NCI-H2081 (cell line): Measurements from ENCODE around the gene RASSF5.
A peak's percentile ranks its signal among the peaks of the same experiment; 100 is the strongest.

Source experiments
- DNase-seq, 2 experiments: peaks; one replicate each; lab custom pipeline; 2025; lab: John Stamatoyannopoulos, UW

The RASSF5 gene

DNA sequence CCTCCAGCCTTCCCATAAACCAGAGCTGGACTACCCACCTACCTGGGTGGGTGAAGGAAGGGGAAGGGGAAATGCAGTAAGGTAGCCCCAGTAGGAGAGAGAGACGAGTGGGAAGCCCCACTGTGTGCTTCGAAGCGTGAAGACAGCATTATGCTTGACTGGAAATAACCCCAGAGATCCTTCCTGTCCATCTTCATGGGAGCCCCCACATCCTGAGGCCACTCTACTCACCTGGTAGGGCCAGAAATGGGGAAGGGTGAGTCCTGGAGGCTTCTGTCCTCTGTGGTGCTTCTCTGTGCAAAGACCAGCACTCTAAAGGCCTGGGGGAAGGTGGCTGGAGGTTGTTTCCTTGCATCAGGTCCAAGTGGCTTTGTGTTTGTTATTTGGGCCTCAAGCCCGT, 10.0 kb upstream of the RASSF5 start:
- no peak for DNase-seq

DNA sequence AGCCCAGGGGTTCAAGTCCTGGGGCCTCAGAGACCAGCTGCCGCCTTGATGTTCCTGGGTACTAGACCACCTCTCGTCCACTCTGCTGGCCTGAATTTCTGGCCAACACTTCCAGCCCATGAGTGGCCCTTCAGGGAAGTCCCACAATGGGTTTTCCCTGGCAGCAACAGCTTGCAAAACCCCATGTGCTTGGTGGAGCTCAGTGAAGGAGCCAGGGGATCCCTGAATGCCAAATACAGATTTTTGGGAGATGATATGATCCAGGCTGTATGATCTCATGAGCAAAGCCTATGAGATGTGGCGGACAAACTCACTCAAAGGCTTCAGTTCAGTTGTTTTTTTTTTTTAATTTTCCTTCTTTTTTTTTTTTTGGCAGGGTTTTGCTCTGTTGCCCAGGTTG, 9.6 kb upstream of the RASSF5 start:
- DNase-seq = no peak

DNA sequence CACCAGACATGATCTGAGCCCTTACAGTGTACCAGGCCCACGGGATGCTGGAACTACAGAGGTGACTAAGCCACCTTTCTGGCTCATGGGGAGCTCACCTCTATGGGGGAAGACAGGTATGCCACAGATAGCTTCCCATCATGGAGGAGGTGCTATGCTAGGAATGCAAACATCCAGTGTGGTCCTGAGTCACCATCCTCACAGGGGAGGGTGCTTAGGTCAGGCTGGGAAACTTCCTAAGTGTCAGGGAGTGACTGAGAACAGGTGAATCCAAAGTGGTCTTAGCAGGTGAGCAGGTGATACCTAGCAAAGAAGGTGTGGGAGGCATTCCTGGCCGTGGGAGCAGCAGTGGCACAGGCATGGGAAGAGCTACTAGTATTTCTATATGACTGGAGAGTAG, 8.6 kb upstream of the RASSF5 start:
- no peak for DNase-seq

DNA sequence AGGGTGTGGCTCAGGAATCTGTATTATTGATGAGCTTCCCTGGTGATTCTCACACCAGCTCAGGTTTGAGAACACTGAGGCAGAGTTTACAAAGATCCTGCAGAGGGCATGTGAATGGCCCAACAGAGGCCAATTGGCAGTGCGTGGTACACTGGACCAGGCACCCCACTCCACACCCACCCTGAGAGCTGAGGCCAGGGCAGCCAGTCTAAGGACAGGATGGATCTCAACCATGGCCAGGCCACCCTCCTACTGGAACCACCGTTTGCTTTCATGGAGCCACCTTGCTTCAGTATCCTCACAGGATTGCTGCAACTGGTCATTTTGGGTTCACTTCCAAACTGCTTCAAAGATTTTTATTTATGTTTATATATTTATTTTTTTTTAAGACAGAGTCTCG, 7.3 kb upstream of the RASSF5 start:
- DNase-seq = no peak

DNA sequence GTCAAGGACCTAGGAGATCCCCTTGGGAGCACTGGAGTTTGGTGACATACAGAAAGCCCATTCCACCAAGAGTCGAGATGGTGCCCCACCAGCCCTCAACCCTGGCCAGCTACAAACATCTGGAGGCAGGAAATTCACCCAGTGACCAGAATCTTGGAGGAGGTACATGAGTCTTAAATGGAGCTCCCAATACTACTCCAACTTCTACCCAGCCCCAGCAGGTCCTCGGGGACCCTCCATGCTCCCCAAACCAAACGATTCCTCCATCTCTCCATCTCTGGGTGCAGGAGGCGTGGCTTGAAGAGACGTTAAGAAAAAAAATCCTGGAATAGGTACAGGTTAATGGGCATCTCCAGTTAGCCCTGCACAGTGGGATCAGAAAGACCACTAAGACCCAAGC, 5.5 kb upstream of the RASSF5 start:
- no peak for DNase-seq

DNA sequence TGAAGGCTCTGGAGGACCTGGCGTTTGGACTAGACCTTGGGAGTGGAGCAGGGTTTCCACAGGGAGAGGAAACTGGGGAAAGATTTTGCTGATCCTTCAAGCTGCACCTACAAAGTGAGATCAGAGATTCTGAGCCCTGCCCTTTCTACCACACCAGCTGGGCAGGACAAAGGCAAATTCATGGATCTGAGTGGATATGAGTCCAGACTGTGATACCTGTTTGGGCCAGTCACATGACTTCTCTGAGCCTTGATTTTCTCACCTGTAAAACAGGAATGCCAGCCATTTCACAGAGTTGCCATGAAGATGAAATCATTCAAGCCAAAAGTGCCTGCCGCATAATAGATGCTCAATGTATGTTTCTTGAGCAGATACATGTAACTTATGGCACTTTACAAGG, 4.9 kb upstream of the RASSF5 start:
- no peak for DNase-seq

DNA sequence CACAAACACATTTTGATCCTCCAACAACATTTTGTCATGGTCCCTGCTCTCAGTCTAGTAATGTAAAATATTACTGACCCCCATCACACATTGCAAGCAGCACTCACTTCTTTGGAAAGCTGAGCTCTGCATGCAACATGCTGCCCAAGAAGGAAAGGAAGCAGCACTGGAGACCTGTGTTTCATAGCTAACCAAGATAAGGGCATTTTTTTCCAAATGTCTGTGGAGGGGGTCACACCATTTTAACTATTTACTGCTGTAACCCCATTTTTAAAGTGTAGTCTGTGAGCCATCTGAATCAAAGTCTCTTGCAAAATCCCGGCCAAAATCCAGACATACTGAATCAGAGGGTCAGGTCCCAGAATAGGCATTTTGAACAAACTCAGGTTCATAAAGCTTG, 4.5 kb upstream of the RASSF5 start:
- DNase-seq = no peak

DNA sequence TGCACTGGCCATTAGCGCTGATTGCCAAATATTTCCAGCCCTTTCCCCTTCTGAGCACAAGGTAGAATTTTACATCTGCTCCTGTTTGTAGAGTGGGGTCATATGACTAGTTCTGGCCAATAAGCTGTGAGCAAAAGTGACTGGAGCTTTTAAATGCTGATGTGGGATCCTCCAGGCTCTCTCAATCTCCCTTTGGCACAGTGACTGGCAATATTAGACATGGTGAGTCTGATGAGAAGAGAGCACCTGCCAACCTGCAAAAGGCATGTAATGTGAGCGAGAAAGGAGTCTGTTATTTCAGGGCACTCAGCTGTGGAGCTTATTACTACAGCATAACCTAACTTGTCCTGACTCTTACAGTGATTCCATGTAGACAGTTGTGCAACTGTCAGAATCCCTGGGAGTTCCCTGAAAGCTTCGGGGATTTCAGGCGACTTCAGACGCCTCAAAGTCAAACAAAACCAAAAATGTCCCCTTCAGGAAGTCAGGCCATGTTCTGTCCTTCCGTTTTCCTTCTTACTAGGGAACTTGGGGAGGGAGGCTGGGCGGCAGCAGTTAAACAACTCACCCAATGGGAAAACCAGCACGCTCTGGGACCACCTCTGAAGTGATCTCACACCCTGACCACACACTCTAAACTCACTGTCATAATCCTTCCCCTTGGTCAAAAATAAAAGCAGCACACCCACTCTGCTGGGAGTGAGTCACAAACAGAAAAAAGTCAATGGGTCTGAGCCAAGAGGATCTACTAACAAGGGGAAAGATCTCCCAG, 3.6 kb upstream of the RASSF5 start:
- no peak for DNase-seq

DNA sequence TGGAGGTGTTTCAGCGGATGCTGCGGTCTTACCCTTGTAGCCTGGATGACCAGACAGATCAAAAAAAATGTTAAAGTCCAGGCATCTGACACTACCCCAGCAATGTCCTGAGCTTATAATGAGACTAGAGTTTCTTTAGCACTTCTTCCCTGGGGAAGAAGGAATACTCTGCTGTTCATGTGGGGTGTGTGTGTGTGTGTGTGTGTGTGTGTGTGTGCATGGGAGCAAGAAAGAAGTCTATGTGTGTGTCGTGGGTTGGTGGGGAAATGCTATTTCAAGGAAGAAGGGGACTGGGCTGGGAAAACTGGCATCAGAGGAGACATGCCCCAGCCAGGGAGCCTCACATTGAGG, 3.0 kb upstream of the RASSF5 start:
- DNase-seq = no peak

DNA sequence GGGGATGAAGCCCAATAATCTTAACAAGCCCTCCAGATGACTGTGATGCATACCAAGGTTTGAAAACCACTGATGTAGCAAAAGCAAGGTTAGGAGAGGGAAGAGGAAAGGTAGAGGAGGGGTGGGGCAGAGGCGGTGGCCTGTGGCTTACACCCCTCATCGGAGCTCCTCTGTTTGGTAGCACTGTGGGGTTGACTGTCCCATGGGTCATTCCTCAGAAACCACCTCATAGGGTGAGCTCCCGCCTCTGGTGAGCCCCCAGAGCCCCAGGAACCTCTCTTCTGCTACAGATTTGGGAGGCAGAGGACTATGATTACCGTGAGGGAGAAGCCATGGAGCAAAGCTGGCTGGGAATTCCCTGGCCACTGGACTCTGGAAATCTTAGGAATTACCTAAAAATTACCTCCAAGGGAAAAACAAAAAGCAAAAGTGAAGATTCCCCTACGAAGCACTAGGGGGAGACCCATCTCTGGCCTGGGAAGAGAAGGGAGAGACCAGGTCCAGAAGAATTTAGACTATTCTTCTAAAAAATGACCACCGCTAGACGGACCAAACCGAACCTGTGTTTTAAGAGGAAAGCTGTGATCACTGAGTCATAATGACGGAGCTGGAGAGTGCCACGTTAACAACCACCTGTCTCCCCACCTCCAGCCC, 1.5 kb upstream of the RASSF5 start:
- DNase-seq = no peak

DNA sequence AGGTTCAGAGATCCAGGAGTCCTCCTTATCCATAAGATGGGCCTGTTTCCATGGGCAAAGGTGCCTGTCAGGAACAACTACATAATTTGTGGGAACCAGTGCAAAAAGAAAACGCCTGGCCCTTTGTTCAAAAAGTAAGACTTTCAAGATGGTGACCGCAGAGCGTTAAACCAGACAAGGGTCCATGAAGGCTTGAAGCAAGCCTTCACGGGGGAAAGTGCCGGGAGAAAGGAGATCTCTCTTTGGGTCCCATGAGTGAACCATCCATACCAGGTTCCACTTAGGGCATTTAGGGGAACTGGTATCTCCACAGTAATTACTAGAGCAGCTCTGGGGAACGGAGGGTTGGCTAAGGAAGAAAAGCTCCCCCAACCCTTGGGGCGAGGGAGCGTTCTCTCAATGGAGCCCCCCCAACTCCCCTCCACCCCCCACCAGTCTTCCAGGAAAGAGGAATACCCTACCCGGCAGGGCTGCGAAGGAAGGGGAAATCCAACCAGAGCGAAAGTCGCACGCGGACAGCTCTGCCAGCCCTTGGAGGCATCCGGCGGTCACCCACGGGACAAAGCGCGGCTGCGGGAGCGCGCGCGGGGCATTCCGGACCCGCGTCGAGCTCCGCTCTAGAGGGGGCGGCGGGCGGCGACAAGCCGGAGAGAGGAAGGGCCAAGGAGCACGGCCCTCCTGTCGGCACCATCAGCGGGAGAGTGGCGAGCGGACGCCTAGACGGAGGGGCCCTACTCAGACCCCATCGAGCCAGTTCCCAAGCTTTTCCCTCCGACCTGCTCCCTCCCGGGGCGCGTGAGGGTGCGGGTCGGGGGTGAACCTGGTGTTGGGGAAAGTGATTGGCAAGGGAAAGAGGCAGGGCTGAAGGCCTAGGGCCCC, 687 bp upstream of the RASSF5 start:
- DNase-seq = no peak

DNA sequence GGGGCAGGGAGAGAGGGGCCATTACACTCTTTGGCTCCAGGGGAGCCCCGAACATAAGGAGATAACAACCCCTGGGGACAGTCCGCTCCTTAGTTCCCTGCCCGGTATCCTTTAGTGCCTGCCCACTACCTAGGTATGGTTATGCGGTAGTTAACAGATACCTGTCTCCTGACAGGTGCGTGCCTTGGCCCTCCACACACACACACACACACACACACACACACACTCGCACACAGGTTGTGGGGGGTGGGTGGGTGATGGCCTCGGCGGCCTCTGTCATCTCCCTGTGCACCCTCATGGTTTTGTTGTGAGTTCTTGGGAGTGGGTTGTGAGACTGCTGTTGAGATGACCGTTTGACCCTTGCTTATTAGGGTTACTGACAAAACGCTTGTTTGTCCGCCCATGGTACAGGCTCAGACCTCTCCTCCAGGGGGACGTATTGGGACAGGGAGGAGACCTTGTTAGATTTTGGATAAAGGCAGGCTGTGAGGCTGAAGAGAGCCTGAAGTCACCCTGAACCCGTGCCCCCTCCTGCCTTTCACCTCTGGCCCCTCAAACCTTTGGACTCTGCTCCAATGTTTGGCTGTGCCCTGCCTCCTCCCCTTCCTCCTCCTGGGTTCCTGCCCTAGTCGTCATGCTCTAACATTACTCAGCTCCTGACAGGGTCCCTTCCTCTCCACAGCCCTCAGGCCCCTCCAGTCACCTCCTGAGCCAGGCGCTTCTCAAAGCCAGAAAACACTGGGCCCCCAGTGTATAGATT, 979 bp downstream of the RASSF5 start:
- DNase-seq = no peak

DNA sequence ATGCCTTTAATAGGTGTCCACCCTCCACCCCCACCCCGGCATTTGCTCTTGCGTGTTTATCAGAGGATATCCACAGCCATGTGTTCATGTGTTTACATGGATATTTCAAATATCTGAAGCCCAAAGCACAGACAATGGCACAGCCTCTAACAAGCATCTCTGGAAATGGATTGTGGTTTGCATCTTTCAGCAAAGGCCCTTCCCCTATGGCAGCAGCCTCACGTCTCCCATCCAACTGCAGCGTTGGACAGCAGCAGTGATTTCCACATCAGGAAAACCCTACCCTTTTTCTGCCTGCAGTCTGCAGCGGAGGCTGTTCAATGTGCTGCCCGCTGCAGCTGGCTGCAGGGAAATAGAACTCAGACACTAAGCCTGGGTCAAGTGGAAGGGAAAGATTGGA, 1.6 kb downstream of the RASSF5 start:
- no peak for DNase-seq

DNA sequence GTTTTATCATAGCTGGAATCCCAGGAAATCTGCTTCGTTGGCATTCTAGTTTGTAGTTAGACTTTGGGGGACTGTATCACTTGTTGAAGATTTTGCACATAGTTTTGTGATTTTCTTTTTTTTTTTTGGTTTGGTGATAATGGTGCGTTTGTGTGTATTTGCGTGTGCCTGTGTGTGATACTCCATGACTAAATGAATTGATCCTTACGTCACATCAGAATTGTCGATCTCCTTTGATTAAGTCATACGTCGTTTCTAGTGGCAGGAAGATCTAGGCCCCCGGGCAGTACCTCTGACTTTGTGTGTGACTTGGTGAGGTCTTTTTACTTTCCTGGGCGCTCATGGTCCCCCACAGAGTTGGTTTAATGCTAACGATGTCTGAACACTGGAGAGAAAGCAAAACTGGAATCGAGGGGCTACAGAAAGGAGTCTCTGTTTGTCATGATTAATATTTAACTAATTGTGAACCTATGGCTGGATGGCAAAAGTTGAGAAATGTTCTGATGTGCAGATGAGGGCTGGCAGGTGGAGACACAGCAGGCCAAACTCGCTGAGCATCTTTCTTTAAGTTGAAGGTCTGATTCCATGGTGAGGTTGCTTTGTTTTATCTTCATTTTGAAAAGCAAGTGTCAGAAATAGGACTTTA, 2.4 kb downstream of the RASSF5 start:
- DNase-seq = no peak

DNA sequence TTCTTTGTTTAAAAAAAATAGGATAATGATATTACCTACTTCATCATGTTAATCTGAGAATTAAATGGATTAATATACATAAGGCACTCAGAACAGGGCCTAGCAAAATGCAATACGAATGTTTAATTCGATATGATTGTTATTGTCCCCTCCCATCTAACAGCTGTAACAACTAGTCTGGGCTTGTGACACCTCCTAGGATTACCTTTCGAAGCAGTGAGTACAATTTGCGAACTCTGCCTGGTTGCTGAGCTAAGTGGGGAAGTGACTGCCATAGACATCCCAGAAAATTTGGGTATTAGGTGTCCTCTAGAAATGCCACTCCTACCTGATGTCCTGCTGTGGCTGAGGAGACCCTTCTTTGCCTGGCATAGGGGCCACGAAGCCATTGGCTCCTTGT, 3.0 kb downstream of the RASSF5 start:
- DNase-seq = no peak

DNA sequence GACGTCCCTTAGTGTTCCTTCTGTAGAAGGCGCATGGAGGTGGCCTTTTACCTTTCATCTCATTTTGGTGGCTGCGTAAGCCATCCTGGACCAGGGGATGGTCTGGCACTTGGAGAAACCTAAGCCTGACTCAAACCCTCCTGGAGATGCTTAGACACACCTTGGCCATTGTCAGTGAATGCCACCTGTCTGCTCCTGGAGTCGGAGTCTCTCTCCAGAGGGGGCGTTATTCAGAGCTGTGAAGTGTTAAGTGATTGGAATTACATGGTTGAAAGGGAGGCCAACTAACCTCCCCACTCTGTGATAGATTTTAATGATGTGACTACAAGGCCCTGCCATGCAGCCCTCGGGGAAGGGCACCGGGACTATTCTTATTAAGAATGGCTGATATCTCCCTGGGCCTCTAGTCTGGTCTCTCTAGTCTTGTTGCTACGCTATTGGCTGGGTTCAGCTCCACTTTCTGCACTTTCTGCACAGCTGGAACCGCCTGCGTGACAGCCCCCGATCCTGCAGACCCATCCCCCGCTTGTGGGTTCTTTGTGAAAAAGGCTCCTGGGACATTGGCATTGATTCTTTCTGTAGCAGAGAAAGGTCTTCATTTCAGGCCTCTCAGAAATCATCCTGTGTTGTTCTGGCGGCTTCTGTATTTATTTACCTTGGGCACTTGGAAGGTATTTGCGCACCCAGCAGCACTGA, 4.2 kb downstream of the RASSF5 start:
- no peak for DNase-seq

DNA sequence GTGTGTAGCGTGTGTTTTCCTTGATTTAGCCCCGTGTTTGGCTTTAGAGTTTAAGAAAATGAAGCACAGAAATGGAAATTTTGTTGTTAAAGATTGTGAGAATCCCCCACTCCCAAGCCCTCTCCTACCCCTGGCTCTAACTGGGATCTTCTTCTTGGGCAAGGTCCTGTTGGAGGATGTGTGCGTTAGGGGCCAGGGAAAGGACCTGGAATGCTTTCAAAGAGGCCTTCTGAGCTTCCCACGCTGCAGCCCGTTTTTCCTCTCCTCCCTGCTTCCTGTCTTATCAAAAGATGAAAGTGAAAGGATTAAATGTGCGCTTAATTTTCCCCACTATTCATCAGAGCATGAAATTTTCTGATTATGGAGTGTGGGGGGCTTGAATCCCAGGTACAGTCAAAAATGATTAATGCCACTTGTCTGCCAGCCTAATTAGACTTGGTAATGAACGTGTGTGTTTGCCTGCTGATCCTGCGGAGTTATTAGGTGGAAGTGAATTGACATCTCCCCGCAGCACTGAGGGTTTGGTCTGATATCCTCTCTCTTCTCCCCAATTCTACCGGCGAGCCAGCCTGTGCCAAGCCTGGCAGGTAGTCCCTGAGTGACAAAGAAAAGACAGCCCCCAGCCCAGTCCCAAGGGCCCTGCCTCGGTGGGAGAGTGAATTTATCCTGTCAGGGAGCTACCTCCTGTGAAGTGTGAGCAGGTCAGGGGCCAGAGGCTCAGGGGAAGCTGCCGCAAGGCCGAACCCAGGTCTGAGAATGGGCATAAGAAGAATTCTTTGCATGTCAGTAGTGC, 4.9 kb downstream of the RASSF5 start:
- DNase-seq = peak; percentile 28 to 42

DNA sequence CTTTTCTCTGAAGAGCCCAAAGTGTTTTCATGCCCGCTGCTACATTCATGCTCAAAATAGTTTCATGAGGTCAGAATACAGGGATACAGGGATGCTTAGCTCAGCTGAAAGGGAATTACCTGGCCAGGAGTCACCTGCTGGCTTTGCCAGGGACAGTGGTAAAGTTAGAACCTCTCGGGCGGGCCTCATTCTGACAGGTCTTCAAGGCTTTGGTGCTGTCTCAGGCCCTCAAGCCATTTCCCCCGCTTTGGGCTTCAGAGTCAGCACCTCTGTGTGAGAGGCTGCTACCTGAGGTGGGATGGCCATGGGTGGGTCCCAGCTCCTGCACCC, 5.5 kb downstream of the RASSF5 start:
- no peak for DNase-seq

DNA sequence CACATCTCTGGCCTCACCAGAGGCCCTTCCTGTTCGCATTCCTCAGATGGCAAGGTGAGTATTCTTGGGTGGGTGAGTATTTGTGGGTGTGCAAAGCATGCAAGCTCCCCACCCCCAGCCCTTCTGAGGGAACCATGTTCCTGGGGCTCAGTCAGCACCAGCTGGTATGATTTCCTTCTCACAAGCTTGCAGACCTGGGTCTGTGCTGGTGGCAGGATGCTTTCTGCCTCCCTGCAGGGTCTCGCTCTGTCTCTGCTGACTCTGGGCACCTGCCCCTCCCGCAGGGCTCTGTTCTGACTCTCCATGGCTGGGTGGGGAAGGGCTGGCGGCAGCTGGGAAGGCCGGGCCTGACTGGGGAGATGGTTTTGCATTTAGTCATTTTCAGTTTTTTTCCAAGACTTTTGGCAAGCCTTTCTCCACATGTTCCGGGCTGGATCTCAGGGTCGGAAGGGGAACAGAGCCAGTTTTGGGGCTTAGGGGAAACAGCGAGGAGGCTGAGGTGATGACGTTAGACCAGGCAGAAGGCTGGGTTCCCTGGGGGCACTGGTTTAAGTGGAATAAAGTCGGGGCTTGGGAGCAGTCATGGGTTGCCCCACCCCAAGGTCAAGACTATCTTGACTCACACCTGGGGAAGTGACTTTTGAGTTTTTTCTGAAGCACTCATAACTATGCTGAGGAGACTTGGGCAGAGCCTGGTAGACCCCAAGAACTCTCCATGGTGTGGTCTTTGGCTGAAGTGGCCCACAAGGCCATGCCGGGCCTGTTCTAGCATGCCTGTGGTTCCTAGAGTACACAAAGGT, 6.2 kb downstream of the RASSF5 start:
- DNase-seq = no peak
